ENCODE data around the gene OPCML.

OPCML gene

GRCh38 chr11:132639986-132640385 lies 892.3 kb downstream of the OPCML start:
- DNase-seq, result peak; percentile 44

DNA sequence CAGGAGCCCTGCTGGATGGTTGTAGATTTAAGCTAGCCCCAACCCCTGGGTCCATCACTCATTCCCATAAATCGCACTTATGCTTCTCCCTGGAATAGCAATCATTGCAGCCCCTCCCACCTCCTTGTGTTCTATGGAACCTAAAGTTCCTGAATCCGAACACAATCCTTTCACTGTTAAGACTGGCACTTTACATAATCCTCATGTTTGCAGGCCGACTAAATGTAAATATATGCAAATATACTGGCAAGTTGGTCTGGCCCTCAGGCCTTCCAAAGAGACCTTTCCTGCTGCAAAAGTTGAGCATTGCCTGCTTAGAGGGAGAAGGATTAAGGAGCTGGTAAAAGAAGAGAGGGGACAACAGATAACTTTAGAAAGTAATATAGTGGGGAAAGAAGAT lies 892.9 kb downstream of the OPCML start:
- DNase-seq, result no peak

GRCh38 chr11:132638423-132638822 lies 893.9 kb downstream of the OPCML start:
- DNase-seq, result no peak

DNA sequence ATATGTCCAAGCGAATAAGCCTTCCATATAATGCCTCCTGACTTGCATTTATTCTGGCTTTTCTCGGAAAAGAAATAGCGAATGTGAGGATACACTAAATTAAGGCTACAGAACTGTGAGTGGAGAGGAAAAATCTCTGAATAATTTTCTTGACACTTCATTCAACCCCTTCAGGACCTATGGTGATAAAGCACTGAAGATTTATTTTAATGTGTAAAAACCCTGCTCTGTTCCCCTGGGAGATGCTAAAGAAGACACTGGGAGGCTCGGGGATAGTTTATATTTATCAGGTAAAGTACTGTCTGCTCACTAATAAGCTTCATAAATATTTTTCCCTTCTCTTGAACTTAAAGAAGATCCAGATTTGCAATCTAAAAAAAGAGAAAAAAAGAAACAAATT lies 895.8 kb downstream of the OPCML start:
- DNase-seq, result no peak

GRCh38 chr11:132632641-132633124 lies 899.6 kb downstream of the OPCML start:
- DNase-seq, result peak; percentile 100

DNA sequence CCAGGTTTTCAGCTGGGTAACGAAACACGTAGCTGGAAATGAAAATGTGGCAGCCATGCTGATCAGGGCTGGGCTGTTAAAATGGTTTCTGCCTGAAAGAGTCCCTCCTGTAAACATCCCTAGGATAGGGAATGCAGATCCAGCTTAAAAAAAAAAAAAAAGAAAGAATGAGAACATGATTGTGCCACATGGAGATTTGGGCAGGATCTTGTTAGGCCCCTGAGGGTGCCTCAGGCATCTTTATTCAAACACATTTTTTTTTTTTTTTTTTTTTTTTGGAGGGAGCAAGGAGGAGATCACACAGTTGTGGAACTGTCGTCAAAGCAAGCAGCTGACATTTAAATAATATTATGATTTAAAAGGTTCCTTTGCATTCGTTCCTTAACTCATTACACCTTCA lies 900.3 kb downstream of the OPCML start:
- DNase-seq, result peak; percentile 30

- no peak for DNase-seq
Observed at GRCh38 chr11:132627981-132628380, 904.3 kb downstream of the OPCML start.

GRCh38 chr11:132626446-132626845 lies 905.9 kb downstream of the OPCML start:
- DNase-seq, result no peak

DNA sequence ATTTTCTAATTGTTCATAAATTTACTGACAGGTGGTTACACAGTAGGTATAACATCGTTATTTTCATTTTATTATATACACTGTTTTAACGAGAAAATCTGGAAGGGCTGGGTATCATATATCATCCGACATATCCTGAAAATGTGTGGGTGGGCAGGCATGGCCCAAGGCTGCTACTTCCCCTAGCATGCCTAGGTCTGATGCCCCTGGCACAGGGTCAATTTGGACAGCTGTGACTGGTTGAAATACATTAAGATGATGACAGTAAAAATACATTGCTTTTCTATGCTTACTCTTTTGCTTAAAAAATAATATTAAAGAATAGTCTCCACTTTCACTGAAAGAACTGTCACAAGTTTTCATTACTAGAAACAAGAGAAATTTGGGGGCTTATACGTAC lies 908.8 kb downstream of the OPCML start:
- DNase-seq, result no peak

DNA sequence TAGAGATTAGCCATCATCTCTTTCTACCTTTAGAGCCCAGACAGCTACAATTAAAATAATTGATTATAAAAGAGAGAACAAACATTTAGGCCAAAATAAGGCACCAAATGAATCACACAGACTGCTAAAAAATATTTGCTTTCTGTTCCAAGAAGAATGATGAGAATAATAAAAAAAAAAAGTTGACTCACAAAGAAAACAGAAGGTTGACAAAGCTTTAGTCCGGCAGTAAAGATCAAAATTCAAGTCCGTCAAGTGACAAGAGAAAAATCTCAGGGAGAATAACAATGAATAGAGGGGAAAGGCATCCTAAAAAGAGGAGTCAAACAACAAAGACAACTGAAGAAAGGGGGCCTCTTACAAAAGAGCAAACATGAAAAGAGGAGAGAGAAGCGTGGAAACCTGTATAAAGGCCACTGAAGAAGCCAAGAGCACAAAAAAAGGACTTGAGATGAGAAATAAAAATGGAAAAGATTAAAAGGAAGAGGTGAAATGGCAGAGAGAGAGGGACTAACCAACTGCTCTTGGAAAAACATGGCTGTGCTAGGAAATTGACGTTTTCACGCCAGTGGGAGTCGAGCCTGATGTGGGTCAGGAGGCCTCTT lies 910.2 kb downstream of the OPCML start:
- peak; percentile 22 for DNase-seq

GRCh38 chr11:132620423-132620822 lies 911.9 kb downstream of the OPCML start:
- DNase-seq, result no peak

DNA sequence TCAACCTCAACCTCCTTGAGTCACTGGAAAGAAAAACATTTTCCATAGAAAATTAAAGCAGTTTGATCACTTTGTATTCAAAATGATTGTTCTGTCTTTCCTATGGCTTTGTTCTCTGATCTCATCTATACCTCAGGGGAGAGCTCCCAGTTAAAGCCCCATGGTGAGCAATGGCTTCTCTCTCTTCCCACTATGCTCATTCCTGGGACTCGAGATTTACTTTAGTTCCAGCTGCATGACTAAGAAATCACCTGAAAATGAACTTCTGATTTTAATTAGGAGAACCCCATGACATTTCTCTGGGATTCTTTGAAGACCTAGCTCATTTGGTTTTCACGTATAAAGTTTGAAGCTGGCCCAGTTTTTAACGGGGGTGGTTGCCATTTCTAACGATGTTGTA lies 921.5 kb downstream of the OPCML start:
- DNase-seq, result peak; percentile 39

DNA sequence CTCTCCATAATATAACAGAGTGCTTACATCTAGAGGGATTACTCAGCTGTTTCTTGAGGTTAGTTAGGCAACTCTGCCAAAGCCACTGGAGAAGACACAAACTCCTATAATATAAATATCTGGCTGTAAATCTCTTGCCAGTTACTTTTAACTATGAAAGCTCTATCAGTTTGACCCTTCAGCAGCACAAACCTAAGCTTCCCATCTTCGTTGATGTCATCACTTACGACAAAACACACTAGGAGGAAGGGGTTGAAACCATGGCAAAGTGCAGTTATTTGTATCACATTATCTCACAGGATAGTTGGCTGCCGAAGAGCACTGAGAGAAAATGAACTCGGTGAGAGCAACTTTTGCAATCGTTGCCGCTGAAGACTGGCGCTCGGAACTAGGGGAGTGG lies 922.1 kb downstream of the OPCML start:
- DNase-seq, result peak; percentile 74

DNA sequence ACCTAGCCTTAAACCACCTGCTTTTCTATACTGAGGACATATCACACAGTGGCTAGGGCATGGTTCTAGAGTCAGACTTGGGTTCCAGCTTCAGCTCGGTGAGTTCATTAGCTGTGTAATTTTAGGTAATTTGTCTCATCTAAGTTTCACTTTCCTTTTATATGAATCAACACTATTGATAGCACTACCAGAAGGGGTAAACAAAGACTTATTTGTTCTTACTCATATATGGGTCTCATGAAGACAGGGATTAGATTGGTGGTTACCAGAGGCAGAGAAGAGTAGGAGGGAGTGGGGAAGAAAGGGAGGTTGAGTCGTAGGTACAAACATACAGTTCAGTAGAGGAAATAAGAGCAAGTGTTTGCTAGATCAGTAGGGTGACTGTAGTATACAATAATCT lies 924.7 kb downstream of the OPCML start:
- no peak for DNase-seq

- peak; percentile 61 for DNase-seq
Observed at GRCh38 chr11:132605825-132606570, 926.3 kb downstream of the OPCML start.

- DNase-seq, result peak; percentile 95
Observed at GRCh38 chr11:132604431-132604830, 927.9 kb downstream of the OPCML start.

DNA sequence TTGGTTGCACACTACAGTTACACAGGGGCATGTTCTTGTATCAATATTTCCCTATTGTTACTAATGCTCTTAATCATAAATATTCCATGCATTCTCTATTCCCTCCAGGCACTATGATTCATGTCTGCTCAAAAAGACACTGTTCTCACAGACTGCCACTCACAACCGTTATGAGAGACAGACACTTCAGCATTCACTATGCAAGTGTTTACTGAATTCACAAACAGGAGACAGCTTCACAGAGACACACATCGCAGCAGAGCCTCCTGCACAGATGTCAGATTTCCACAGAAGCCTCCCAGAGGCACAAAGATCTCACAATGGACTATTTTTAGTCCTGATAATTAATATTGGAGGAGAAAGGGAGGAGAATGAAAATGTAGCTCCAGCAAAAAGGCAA lies 930.4 kb downstream of the OPCML start:
- DNase-seq, result peak; percentile 57

DNA sequence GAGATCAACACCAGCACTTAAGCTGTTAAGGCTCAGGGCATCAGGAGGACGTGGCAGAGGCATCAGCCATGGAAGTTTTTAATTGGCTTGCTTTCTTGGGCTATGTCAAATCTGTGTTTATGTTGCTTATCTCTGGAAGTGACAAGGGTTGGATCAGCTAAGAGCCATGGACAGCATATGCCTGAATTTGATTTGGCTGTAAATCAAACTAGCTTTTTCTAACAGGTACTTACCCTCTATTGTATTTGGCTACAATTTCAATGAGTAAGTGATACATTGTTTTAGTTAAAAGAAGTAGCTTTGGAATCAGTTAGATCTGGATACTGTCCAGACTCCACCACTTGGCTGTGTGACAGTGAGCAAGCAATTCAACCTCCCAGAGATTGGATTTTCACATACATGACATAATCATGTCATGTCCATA lies 936.6 kb downstream of the OPCML start:
- peak; percentile 77 for DNase-seq

DNA sequence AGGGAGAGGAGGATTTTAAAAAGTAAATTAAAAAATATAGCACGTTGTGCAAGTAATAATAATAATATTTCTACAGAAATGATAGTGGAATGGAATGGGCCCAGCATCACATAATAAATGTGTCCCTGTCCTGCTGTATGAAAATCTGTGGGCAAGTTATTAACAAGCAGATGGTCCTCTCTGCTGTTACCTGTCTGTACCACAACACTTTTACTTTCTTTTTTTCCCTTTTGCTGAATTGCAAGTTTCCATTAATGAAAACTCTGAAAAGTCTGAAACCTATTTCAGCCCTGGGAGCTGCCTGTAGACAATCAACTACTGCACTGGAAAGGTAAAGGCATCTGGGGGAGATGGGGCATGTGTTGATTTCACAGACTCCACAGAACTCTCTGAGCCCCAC lies 937.1 kb downstream of the OPCML start:
- DNase-seq, result no peak

DNA sequence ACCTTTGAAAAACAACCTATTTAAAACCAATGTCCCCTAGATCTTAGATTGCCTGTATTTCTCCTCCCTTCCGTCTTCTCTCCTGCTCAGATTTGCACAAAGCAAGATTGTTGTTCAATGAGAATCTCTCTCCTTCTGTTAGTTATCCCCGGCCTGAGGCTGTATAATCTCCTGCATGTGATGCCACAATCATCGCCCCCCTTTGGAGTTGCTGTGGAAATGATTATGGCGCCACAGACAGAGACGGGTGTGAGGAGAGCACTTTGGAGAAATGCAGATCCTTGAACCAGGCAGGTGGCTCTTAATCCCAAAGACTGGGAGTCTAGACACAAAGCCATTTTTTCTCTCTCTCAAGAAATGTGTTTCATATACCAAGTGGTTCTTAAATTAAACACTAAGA lies 941.3 kb downstream of the OPCML start:
- no peak for DNase-seq

DNA sequence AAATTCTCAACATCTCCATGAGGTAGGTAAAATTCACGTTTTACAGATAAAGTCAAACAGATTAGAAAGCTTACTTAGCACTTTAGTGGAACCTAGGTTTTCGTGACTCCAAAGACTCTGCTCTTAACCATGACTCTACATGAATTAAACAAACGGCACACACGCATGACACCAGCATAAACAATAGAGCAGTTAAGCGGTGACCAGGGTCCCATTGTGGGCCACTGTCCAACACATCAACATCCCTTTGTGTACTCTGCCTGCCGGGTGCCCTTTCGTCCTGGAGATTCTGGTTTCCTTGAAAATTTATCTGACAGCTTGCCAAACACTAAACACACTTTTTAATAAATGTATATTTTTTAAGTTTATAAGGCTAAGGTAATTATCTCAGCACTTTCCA lies 941.7 kb downstream of the OPCML start:
- DNase-seq, result no peak

DNA sequence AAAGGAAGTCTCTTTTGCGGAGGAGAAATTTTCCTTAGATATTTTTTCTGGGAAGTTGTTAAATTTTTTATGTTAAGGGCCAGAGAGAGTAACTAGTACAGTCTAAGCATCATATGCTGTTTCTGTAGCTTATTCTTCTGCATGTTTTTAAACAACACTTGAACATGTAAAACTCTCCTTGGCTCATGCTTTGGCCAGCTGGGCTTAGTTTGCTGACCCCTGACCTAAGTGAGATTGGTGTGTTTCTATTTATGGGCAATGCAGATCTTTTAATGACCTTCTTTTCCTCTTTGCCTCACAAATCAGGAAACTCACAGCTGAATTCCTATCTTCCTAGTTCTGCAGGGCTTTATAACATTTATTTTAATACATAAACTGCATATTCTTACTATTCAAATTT lies 942.5 kb downstream of the OPCML start:
- DNase-seq, result no peak

GRCh38 chr11:132588366-132588765 lies 943.9 kb downstream of the OPCML start:
- DNase-seq, result peak; percentile 42

- DNase-seq, result no peak
Observed at GRCh38 chr11:132587716-132588115, 944.6 kb downstream of the OPCML start.

DNA sequence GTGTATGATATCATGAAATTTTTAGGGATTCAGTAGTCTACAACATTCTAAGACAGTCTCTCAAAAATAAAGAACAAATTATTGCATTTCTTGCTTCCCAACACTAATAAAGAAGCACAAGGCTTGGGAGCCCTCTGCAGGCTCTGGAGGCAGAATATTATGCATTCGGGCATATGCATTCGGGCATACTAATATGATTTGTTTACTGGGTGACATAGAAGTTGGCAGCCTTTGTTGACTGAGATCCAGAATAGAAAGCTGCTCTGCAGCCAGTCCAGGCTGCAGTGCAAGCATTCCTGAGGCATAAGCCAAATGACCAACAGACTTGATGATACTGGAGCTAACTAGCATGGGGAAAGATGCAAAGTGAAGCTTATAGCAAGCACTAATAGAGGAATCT lies 945.5 kb downstream of the OPCML start:
- peak; percentile 6 for DNase-seq

Measured in fibroblast of skin of right biceps (primary cell).